Fibroblast of lung (primary cell): ENCODE results near the gene LPP.

ENCODE experiments used
- CTCF ChIP-seq, 2 donors: IDR thresholded peaks in 1 of 2; conservative IDR thresholded peaks in 1 of 2; 1 replicate in 1 of 2; 2 replicates in 1 of 2; pipeline ENCODE4 v1.5.1; 2011 to 2012; ENCODE audit warnings: low read length in 2 of 2, control low read depth in 1 of 2, inconsistent platforms in 1 of 2, low read depth in 1 of 2, mild to moderate bottlenecking in 1 of 2
- EZH2 ChIP-seq: IDR thresholded peaks from 2 replicates; pipeline ENCODE4 v1.5.1; 2012; ENCODE audit warnings: low read length, control low read depth, mild to moderate bottlenecking; ENCODE audit errors: missing control alignments

GRCh38 chr3:188383748-188384147, 229.8 kb downstream of the LPP start:
- no peak for TF ChIP-seq CTCF (conservative IDR thresholded peaks at IDR 0.05 in 1 of 2, IDR thresholded peaks at IDR 0.05 in 1 of 2; ENCODE audit: low read depth in 1 of 2, low read length in 2 of 2)
- TF ChIP-seq EZH2 = no peak
